DOHH2 (cell line): ENCODE results near the gene EXOC6B.

ENCODE experiments used
- EZH2phosphoT487 ChIP-seq: fragments of 200-600 bp; sonication (generic); IDR thresholded peaks from 2 replicates; pipeline ENCODE4 v1.6.1; 2017; ENCODE audit warnings: borderline replicate concordance, mild to moderate bottlenecking, antibody characterized with exemption, low read length, moderate library complexity, mixed read lengths
- TF ChIP-seq, protein P1 (sequence below): fragments of 200-600 bp; sonication (generic); IDR thresholded peaks from one replicate; pipeline ENCODE4 v1.5.1; 2014; ENCODE audit warnings: antibody characterized with exemption, mild to moderate bottlenecking, low read depth, low read length; ENCODE audit not compliant: poor library complexity, severe bottlenecking

DNA sequence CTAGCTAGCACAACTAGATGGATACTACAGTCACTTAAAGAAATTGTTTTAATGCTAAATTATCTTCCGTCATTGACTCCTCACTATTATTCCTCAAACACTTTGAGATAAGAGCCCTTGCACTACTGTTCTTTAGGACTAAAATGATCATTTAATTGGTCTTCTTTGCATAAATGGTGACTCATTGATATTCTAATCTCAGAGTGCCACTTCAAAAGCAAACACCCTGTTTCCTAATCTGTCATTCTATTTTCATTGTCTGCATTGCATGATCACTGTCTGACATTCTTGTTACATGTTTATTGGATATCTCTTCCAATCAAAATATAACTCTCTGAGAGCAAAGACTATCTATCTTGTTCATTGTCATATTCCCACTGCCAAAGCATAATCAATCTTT, 313.9 kb downstream of the EXOC6B start:
- TF ChIP-seq, protein P1, sequence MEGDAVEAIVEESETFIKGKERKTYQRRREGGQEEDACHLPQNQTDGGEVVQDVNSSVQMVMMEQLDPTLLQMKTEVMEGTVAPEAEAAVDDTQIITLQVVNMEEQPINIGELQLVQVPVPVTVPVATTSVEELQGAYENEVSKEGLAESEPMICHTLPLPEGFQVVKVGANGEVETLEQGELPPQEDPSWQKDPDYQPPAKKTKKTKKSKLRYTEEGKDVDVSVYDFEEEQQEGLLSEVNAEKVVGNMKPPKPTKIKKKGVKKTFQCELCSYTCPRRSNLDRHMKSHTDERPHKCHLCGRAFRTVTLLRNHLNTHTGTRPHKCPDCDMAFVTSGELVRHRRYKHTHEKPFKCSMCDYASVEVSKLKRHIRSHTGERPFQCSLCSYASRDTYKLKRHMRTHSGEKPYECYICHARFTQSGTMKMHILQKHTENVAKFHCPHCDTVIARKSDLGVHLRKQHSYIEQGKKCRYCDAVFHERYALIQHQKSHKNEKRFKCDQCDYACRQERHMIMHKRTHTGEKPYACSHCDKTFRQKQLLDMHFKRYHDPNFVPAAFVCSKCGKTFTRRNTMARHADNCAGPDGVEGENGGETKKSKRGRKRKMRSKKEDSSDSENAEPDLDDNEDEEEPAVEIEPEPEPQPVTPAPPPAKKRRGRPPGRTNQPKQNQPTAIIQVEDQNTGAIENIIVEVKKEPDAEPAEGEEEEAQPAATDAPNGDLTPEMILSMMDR = no peak
- no peak for TF ChIP-seq EZH2phosphoT487
